NB4 (cell line): ENCODE data around the gene KLK3.

Experiments used
- DNase-seq: peaks from one replicate; pipeline ENCODE4 v3.0.0; 2010; ENCODE audit warnings: low read depth
- H3K4me3 ChIP-seq: one replicate; pipeline ENCODE4 v1.5.1; 2011; ENCODE audit warnings: mild to moderate bottlenecking, low read depth, low read length, moderate library complexity
- CTCF ChIP-seq: IDR thresholded peaks from one replicate; pipeline ENCODE4 v1.5.1; 2012; ENCODE audit warnings: low read depth, low read length
- MAX ChIP-seq: IDR thresholded peaks from 2 replicates; pipeline ENCODE4 v1.6.1; 2011; ENCODE audit warnings: low read depth, low read length
- MYC ChIP-seq: IDR thresholded peaks from 2 replicates; pipeline ENCODE4 v1.6.1; 2011; ENCODE audit warnings: low read depth, low read length
- POLR2A ChIP-seq: IDR thresholded peaks from 2 replicates; pipeline ENCODE4 v1.6.1; 2011; ENCODE audit warnings: mild to moderate bottlenecking; ENCODE audit not compliant: insufficient read length; ENCODE audit errors: extremely low read depth

The KLK3 gene

GRCh38 chr19:50897191-50897607 lies 42.5 kb downstream of the KLK3 start:
- TF ChIP-seq MAX (no peak), POLR2A (no peak), CTCF (no peak), MYC (no peak)
- H3K4me3 ChIP-seq = no peak overlapping the region

GRCh38 chr19:50897612-50898011 lies 42.9 kb downstream of the KLK3 start:
- no peak for DNase-seq
- H3K4me3 ChIP-seq = no peak overlapping the region
- TF ChIP-seq MYC = no peak
- no peak for TF ChIP-seq POLR2A
- no peak for TF ChIP-seq CTCF
- TF ChIP-seq MAX = no peak

More at GRCh38 chr19:50897191-50897607, 42.5 kb downstream of the KLK3 start:
- no peak for DNase-seq

GRCh38 chr19:50898018-50898417 lies 43.3 kb downstream of the KLK3 start:
- no peak overlapping the region for H3K4me3 ChIP-seq
- DNase-seq = no peak
- no peak for TF ChIP-seq CTCF
- no peak for TF ChIP-seq MYC
- no peak for TF ChIP-seq POLR2A
- no peak for TF ChIP-seq MAX

GRCh38 chr19:50899569-50899968 lies 44.9 kb downstream of the KLK3 start:
- no peak overlapping the region for H3K4me3 ChIP-seq
- TF ChIP-seq POLR2A = no peak
- no peak for TF ChIP-seq MAX
- no peak for TF ChIP-seq CTCF
- TF ChIP-seq MYC = no peak
- peak; percentile 48 for DNase-seq

- TF ChIP-seq POLR2A (no peak), MYC (no peak), CTCF (no peak), MAX (no peak)
- H3K4me3 ChIP-seq = no peak overlapping the region
Observed at GRCh38 chr19:50902640-50903039, 47.9 kb downstream of the KLK3 start.

GRCh38 chr19:50906217-50906616 lies 51.5 kb downstream of the KLK3 start:
- TF ChIP-seq CTCF = peak; percentile 52
- no peak for TF ChIP-seq MAX
- no peak for TF ChIP-seq POLR2A
- TF ChIP-seq MYC = no peak
- DNase-seq = peak; percentile 43

More at GRCh38 chr19:50902640-50903039, 47.9 kb downstream of the KLK3 start:
- DNase-seq = no peak

More at GRCh38 chr19:50906217-50906616, 51.5 kb downstream of the KLK3 start:
- no peak overlapping the region for H3K4me3 ChIP-seq
